ENCODE data around the gene NKAIN2.

The NKAIN2 gene

GRCh38 chr6:124797224-124797623, 993.6 kb downstream of the NKAIN2 start:
- no peak for DNase-seq
- TF ChIP-seq CTCF (IDR thresholded peaks at IDR 0.05): no peak
- no peaks in the 10 kb centered on the region for H3K9me3 Mint-ChIP-seq
- no peak overlapping the region for H3K27ac Mint-ChIP-seq
- H3K27me3 Mint-ChIP-seq (ENCODE audit: low read depth, poor library complexity): no peaks in the 10 kb centered on the region
- H3K4me1 Mint-ChIP-seq: peaks cover 21% of the 10 kb centered on the region
- no peaks in the 10 kb centered on the region for H3K36me3 Mint-ChIP-seq (ENCODE audit: low read depth)
- no peak overlapping the region for H3K4me3 Mint-ChIP-seq

DNA sequence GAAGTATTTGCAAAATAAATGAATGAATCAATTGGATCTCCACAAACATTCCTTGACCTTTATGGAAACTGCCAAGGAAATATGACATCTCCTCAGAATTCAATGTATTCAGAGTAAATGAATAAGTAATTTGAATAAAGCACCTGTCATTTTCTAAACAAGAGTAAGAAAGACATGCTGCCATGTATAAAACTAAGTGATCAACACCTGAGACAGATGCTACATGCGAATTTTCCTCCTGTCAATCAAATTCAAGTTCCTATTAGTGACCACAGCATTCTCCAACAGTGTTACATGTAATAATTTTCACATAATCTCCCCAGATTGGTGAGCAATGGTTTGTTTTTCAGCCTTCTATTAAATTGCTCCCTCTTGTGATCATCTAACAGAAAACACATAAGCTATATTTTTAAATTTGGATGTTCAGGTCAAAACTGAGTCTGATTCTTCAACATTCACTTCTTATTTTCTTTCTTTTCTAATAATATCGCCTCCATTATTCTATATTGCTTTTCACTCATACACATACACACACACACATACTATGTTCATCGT, 995.4 kb downstream of the NKAIN2 start:
- Mint-ChIP-seq H3K9me3 (peaks cover 4% of the 10 kb centered on the region), H3K4me3 (no peak overlapping the region), H3K4me1 (peaks cover 21% of the 10 kb centered on the region), H3K27ac (no peak overlapping the region), H3K36me3 (ENCODE audit: low read depth) (no peaks in the 10 kb centered on the region), H3K27me3 (ENCODE audit: low read depth, poor library complexity) (no peaks in the 10 kb centered on the region)
- no peak for TF ChIP-seq CTCF (IDR thresholded peaks at IDR 0.05)
- DNase-seq: no peak

GRCh38 chr6:124799638-124800037, 996.0 kb downstream of the NKAIN2 start:
- Mint-ChIP-seq H3K4me3 (no peak overlapping the region), H3K27me3 (ENCODE audit: low read depth, poor library complexity) (no peaks in the 10 kb centered on the region), H3K4me1 (peaks cover 21% of the 10 kb centered on the region), H3K27ac (no peak overlapping the region), H3K9me3 (peaks cover 10% of the 10 kb centered on the region), H3K36me3 (ENCODE audit: low read depth) (no peaks in the 10 kb centered on the region)
- DNase-seq: no peak
- no peak for TF ChIP-seq CTCF (IDR thresholded peaks at IDR 0.05)

DNA sequence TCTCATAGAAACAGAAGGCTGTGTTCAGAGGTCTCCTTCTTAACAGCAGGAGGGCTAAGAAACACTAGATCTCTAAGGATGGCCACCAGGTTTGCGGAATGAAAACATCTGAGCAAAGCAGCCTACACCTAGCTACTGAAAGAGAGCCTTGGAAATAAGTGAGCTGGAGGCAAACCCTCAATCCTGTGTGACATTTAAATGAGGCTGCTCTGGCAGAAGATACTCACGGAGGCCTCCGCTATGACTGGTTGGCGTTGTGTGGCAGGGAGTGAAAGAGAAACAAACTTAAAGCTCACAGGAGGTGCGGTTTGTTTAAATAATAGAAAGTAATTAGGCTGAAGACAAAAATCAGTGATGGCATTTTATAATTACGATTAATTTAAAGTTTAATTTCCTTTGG, 996.6 kb downstream of the NKAIN2 start:
- H3K4me1 Mint-ChIP-seq: peaks cover 21% of the 10 kb centered on the region
- no peaks in the 10 kb centered on the region for H3K36me3 Mint-ChIP-seq (ENCODE audit: low read depth)
- no peaks in the 10 kb centered on the region for H3K27me3 Mint-ChIP-seq (ENCODE audit: low read depth, poor library complexity)
- peaks cover 10% of the 10 kb centered on the region for H3K9me3 Mint-ChIP-seq
- no peak overlapping the region for H3K4me3 Mint-ChIP-seq
- TF ChIP-seq CTCF (IDR thresholded peaks at IDR 0.05): no peak
- peak overlapping the region; percentile 69 for H3K27ac Mint-ChIP-seq
- no peak for DNase-seq

DNA sequence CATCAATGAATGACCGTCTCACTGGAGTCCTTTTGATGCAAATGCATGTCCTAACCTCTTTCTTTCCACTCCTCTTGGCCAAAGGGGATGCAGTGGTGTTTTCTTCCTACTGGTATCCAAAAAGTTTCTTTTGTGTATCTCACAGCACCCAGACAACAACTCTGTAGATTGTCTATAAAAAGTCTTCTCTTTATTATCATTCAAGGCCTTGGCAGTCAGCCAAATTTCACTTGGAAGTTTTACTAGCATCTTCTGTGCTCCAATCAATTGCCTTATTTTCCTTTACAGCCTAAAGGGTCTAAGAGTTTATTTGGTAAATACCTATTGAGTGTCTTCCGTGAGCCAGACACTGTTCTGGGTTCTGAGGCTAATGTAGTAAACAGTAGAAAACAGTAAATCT, 1008.4 kb downstream of the NKAIN2 start:
- H3K4me1 Mint-ChIP-seq: peaks cover 4% of the 10 kb centered on the region
- peaks cover 4% of the 10 kb centered on the region for H3K9me3 Mint-ChIP-seq
- no peaks in the 10 kb centered on the region for H3K27me3 Mint-ChIP-seq (ENCODE audit: low read depth, poor library complexity)
- DNase-seq: no peak
- H3K27ac Mint-ChIP-seq: no peak overlapping the region
- no peak overlapping the region for H3K4me3 Mint-ChIP-seq
- TF ChIP-seq CTCF (IDR thresholded peaks at IDR 0.05): no peak
- H3K36me3 Mint-ChIP-seq (ENCODE audit: low read depth): no peaks in the 10 kb centered on the region

DNA sequence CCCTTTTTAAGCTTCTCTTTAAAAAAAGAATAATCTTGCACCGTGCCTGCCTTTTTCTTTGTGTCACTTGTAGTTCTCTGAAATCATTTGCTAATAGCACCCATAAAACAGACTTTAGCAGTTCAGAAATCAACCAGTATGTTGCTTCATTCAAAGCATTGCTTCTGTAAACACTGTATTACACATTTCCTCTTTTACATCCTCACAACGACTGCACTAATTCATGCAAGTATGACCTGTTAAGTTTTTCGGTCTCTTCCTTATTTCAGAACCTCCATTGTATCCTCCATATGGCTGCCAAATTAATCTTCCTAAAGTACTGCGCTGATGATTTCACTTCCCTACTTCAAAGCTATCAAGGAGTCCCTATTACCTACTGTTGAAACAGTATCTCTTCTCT, 1015.7 kb downstream of the NKAIN2 start:
- no peak for TF ChIP-seq CTCF (IDR thresholded peaks at IDR 0.05)
- no peaks in the 10 kb centered on the region for H3K36me3 Mint-ChIP-seq (ENCODE audit: low read depth)

More for the DNA sequence above, 1015.7 kb downstream of the NKAIN2 start:
- no peak overlapping the region for H3K4me3 Mint-ChIP-seq
- no peak overlapping the region for H3K27ac Mint-ChIP-seq
- H3K9me3 Mint-ChIP-seq: peaks cover 8% of the 10 kb centered on the region
- H3K4me1 Mint-ChIP-seq: peaks cover 29% of the 10 kb centered on the region
- H3K27me3 Mint-ChIP-seq (ENCODE audit: low read depth, poor library complexity): no peaks in the 10 kb centered on the region
- DNase-seq: no peak
